NCI-H2029 treated with DMSO at 0.1 percent for 48 hours (cell line): ENCODE measurements around the gene CHST8.
"Not testable (repeated sequence)": the region's sequence is repeated elsewhere in the genome, so short reads cannot be mapped to it uniquely, and the experiment has no call there.

Experiments used
- DNase-seq: peaks from one replicate; lab custom pipeline; 2025; lab: John Stamatoyannopoulos, UW

CHST8 gene, protein sequence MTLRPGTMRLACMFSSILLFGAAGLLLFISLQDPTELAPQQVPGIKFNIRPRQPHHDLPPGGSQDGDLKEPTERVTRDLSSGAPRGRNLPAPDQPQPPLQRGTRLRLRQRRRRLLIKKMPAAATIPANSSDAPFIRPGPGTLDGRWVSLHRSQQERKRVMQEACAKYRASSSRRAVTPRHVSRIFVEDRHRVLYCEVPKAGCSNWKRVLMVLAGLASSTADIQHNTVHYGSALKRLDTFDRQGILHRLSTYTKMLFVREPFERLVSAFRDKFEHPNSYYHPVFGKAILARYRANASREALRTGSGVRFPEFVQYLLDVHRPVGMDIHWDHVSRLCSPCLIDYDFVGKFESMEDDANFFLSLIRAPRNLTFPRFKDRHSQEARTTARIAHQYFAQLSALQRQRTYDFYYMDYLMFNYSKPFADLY

DNA sequence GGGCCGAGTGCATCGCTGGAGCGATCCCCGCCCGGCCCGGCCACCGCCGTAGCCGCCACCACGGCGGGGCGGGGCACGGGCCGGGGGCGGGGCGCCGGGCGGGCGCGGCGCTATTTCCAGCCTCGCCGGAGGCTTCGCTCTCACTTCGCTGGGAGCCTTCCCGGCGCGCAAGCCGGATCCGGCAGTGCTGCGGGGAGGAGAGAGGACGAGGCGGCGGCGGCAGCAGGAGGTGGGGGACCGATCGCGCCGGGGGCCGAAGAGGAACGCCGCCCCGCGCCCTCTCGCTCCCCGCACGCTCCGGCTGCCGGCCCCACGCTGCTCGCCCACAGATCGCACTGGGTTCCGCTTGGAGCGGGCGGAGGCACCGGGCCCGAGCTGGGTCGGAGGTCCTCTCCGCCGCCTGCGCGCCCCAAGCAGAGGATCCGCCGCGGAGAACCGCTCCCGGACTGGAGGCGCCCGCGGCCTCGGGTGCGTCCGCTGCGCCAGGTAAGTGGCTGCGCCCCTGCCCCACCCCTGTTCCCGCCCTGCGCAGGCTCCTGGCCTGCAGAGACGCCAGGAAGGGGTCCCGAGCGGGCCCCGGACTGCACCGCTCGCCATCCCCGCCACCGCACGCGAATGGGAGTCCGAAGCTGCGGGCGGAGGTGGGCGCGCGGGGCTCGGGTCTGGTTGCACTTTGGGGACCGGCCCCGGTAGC is at the start of gene CHST8:
Gene CHST8 (plus strand): TSS at position 143 of the 694 bp plus-strand sequence. CDS start 67,309 bp downstream, outside the sequence.
- no peak for DNase-seq

DNA sequence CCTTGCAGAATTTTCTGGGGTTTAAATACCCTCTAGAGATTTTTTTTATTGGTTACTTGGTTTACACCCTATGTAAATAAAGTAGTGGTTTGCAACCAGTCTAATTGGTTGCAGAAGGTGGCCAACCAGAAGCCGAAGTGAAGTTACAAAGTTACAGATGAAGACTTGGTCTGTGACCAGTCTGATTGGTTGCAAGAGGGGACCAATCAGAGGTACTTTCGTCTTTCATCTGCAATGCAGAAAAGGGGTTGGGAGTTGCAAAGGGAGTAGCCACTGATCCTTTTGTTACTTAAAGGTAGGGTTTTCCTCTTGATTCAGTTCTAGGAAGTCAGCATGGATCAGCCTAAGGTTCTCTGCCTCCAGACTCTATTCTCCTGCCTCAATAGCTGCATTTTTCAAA is 48.8 kb upstream of the CHST8 start:
- DNase-seq = no peak

DNA sequence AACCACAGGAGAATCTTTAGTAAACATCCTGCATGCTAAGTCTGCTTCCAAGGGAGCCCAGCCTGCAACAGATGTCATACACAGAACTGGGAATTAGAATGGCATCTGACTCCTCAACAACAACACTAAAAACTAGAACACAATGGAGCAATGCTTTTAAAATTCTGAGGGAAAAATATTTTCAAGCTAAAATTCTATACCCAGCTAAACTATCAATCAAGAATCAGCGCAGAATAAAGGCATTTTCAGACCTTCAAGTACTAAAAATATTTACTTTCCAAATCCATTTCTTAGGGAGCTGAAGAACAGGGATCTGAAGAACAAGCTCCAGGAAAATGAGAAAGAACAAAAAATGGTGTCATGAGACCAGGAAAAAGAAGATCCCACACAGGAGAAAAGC is 46.9 kb upstream of the CHST8 start:
- no peak for DNase-seq

DNA sequence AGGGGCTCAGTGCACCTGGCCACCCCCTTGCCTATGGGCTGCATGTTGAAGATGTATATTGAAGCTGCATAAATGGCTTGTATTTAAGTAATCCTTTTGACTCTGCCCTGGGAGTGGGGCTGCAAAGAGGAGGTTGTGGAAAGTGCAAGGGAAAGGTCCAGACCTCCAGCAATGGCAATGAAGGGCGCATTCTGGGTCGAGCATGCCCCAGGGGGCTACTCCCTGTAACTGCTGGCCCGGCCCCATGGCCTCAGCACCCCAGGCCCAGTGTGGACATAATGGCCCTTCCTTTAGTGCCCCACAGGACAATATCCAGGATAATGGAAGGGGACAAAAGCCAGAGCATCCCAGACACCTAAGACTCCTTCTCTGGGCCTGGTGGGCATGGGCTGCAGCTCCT is 43.1 kb upstream of the CHST8 start:
- no peak for DNase-seq

DNA sequence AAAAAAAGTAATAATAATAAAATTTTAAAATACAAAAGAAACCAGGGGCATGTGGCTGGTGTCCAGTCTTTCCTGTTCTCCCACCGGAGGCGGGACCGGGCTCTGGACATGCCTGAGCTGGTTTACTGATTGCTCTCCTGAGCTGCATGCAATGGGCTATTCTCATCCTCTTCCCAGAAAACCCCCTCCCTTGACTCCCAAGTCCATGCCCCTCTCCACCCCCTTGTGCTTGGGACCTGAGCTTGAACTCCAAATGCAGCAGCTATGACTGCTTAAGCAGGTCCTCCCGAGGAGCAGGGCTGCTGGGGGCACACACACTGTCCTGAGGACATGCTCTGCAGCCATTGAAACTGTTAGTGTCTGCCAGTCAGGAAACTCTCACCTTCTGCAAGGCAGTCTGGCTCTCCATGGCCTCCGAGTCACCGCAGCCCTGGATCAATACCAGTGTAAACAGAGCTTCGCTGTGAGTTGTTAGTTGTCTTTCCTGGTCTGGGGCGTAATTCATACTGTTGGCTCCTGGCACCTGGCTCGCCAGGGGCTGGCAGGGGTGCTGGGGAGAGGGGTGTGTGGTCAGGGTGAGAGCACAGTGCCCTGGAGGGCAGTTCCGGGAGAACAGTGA is 41.6 kb upstream of the CHST8 start:
- DNase-seq = peak; percentile 66

DNA sequence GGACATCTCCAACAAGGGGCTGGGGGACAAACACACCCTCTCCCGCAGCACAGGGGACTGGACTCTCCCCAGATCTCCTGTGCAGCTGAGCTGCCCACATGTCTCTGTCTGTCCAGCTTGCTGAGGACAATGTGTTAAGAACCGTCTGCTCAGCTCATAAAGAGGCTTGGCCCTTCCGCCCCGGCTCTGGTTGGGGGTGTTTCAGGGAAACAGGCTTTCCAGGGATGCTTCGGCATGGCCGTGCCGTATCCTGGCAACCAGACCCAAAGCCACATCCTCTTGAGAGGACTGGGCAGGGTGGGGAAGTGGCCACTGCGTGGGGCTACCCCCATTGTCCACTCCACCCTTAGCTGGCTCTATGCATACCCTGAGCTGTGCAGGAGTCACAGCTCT is 41.1 kb upstream of the CHST8 start:
- DNase-seq = no peak

DNA sequence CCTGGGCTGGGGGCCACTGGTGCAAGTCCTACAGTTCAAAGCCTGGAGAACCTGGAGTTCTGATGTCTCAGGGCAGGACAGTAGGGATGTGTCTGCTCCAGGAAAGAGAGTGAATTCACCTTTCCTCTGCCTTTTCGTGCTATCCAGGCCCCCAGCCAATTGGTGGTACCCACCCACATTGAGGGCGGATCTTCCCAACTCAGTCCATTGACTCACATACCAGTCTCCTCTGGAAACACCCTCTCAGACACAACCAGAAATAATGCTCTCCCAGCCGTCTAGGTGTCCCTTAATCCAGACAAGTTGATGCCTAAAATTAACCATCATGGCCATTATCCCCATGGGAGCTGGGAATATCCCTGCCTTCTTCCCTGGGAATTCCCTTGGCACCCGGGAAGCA is 38.8 kb upstream of the CHST8 start:
- no peak for DNase-seq

DNA sequence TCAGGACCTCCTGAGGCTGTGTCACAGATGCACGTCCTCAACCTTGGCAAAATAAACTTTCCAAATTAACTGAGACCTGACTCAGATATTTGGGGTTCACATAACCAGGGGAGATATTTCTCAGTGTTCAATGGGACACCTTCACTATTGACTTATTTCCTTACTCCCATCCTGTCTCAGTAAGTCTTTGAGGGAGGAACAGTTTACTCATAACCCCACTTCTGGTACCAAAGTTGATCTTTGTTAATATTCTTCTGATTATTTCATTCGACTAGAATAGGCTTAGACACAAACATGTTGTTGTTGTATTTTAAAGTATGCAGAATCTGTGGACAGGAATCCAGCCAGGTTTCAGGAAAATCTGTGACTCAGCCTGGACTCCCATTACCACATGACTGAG is 34.6 kb upstream of the CHST8 start:
- no peak for DNase-seq

DNA sequence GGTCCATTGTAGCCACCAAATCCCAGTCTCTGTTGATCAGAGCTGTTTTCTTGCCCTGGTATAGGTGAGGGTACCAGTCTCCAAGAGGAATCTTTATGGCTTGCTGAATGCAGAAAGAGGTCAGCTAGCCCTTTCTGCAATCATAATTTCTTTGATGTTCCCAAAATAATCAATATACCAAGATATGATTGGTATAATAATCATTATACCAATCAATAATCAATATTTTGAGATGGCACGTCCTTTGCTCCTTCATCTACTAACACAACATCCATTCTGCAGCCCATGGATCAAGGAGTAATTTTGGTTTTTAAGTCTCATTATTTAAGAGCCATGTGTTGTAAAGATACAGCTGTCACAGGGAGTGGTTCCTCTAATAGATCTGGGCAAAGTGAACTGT is 31.5 kb upstream of the CHST8 start:
- no peak for DNase-seq

DNA sequence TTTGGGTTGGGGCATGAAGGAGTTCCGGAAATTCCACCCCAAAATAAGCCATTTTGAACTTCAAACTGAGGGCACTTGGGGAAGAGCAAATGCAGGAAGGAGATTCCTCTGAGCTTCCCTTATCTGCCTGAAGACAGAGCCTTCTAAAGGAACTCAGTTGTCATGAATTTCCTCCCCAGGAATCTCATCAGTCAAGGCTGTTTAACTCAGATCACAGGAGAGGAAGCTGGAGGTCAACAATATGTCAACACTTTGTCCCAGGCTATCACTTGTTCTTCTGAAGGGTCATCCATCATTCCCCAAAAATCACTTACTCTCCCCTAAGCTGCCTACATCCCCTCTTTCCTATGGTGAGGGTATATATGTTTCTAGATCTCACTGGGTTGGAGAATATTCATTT is 26.0 kb upstream of the CHST8 start:
- no peak for DNase-seq

DNA sequence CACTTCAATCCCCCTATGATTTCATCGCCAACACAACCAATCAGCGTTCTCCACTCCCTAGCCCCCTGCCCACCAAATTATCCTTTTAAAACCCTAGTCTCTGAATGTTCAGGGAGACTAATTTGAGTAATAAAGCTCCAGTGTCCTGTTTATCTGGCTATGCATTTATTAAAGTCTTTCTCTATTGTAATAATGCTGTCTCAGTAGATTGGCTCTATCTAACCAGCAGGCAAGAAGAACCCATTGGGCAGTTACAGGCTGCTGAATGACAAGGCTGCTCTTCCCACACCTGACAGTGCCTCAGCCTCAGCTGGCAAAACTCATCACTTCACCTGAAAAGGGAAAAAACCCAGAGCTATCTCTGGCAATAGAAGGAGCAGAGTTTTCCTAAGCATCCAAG is 20.2 kb upstream of the CHST8 start:
- no peak for DNase-seq

DNA sequence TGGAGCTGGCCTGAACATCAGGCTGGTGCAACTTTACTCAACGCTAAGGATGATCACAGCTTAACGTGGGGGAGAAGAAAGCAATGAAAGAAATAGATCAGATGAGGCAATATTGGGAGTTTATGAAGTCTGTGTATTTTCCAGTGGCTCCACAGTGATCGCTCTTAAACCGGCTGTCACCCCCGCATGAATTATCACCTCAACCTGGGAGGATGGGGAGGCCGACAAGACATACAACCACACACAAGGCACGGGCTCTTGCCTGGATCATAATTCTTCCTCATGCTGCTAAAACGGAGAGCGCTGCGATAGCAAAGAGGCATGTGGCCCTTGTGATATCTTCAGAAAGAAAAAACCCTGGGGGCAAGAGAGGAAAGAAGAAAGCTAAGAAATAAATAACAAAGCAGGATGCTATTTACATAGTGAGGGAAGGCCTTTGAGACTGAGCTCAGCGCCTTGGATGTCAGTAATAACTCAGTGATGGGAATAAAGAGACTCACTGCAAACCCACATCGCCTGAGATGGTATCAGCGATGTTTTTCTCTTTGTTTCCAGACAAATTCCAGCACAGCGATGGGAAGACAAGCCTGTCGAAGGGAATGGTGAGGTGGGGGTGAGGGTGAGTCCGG is 19.1 kb upstream of the CHST8 start:
- DNase-seq = no peak

DNA sequence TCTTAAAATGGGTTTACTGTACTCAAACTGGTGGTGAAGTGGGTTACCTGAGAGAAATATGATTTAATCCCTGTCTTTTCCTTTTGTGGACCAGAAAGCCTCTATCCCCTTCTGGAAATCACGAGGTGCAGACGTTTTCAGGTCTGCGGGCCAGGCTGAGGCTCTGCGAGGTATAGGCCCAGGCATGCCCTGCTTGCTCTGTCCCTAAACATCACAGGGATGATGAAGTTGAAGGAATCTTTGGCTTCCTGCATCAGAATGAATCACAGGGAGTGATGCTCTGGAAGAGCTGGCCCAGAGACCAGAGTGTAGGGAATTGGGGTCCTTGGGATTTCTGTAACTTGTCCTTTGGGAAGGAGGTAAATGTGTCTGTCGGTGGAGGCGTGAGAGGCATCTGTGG is 18.4 kb upstream of the CHST8 start:
- DNase-seq = no peak

DNA sequence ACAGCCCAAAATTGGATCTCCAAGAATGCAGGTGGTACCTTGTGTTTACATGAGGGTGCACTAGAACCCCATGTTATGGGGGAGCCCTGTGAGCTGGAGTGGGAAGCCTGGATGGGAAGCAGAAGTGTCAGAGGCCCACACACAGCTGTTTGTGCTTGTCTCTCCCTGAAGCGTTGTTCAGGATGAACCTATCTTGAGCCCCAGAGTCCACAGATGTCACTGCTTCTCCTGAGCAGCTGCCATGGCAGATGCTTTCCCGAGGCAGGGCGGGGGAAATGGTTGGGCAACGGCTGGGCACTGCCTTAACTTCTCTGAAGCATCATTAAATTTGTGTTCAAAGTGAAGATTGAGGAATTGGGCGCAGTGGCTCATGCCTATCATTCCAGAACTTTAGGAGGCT is 17.1 kb upstream of the CHST8 start:
- no peak for DNase-seq

DNA sequence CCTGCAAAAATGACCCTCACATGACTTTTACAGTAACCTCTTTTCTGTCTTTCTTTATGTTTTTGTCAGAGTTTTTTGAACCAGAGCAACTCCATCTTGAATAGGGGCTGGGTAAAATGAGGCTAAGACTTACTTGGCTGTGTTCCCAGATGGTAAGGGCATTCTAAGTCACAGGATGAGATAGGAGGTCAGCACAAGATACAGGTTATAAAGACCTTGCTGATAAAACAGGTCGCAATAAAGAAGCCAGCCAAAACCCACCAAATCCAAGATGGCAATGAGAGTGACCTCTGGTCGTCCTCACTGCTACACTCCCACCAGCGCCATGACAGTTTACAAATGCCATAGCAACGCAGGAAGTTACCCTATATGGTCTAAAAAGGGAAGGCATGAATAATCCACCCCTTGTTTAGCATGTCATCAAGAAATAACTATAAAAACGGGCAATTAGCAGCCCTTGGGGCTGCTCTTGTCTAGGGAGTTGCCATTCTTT is 15.9 kb upstream of the CHST8 start:
- not testable (repeated sequence) for DNase-seq

DNA sequence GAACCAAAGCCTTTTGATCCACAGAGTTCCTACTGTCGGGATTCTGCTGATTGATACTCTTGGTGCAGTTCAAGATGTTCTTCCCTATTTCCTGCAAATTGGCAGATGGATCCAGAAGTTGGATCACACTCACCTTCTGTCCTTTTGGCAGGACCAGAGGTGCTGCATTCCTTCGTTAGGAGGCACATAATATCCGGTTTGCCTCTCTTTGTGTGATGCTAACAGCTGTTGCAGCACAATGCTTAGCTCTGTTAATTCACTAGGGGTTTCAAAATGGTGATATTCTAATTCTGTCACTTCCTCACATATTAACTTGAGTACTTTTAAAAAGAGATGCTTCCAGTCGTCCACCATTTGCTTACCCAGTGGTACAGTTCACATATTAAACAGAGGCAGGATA is 15.2 kb upstream of the CHST8 start:
- no peak for DNase-seq

DNA sequence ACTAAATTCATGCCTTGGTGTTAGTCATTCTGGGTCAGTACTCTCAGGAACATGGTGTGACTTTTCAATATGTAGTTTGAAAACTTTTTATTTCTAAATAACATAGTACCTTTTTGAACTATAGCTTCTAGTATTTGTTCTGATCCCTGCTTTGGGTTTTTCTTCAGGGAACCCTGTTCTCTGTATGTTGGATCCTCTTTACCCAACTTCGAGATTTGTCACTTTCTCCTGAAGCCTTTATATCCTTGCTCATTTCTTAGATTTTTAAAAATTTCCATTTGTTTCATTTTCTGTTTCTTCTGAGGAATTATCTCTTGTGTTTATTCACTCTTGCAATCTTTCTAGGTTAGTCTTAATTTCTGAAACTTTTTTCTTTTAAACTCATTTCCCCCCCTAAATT is 12.4 kb upstream of the CHST8 start:
- no peak for DNase-seq

DNA sequence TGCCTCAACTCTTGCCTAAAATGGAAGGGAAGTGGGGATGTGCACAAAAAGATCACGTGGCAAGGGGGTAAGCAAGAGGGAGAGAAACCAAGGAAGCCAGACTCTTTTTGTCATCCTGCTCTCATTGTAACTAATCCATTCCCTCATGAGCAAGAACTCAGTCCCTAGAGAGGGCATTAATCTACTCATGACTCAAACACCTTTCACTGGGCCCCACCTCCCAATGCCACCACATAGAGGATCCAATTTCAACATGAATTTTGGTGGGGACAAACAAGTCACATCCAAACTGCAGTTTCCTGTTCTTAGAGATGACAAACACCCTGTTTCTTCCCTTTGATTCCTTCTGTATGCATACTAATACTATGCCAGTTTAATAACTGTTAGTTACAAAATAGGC is 11.2 kb upstream of the CHST8 start:
- no peak for DNase-seq

DNA sequence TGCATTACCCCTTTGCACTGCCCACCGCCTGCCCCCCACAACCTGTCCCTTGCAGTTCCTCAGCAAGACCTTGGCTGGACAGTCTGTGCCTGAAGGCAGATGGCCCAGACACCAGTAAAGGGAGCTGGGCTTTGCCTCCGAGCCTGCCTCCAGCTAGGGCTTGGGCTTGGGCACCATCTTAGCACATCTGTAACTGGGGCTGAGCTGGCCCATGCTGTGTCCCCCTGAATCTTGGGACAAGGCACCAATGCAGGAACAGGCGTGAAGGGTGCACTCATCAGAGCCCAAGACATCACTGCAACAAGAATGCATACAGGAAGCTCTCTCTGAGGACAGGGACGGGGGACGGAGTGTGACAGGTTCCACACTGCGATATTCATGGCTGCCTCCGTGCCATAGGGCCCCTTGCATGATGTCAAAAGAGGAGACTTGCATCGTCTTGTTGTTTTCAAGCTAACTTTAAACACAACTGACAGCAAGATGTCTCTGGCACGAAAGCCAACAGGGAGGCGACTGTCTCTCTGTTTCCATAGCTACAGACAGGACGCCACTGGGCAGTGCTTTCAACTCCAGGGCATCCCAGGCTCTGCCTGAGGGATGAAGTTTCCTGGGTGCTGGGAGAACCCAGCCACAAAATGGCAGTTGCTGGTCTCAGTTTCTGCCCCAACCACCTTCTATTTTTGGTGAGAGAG is 8.7 kb upstream of the CHST8 start:
- DNase-seq = no peak

DNA sequence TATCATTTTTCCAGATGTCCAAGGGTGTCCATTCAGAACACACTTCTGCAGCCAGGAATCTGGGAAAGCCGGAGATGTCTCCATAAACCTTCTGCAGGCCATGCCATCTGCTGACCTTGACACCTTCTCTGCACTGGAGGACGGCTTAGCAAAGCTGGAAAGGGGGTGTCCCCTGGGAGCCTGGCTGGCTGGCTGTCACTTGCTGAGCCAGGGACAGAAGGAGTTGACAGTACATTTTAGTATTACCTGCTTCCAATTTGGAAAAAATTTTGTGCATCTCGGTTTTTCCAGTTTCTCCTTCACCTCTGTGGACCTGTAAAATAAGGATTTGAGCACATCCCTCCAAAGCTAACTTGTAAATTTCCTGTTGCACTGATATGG is 8.1 kb upstream of the CHST8 start:
- DNase-seq = no peak

DNA sequence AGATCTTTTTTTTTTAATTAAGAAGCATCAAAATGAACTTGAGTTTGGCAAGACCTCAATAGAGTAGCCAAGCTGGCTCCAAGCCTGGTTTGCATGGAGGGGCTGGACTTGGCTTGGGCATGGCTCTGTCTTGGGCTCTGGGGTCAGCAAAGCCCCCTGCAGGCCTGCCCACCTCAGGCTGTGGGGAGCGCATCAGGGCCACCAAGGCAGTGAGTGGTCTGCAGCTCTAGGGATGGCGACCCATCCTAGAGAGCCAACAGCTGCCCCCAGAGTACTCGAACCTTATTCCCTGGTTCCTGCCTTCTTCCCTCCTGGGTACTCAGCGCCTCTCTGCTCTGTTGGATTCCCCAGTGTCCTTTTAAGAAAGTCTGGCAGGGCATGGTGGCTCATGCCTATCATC is 5.4 kb upstream of the CHST8 start:
- DNase-seq = no peak

DNA sequence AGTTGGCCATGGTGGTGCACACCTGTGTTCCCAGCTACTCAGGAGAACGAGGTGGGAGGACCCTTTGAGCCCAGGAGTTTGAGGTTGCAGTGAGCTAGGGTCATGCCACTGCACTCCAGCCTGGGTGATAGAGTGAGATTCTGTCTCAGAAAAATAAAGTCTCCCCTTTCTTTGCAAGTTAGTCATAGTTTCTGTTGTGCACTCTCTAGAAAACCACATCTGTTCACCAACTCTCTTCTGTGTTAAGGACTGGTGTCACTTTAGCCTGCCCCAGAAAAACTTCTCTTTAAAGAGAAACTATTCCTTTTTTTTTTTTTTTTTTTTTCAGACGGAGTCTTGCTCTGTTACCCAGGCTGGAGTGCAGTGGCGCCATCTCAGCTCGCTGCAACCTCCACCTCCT is 4.9 kb upstream of the CHST8 start:
- DNase-seq = no peak
